SIG-M5 (cell line): ENCODE results near the gene SYNPO2.
"Not testable (repeated sequence)": the region's sequence is repeated elsewhere in the genome, so short reads cannot be mapped to it uniquely, and the experiment has no call there.

Source experiments
- DNase-seq: peaks from one replicate; lab custom pipeline; 2025; lab: John Stamatoyannopoulos, UW

SYNPO2 gene

DNA sequence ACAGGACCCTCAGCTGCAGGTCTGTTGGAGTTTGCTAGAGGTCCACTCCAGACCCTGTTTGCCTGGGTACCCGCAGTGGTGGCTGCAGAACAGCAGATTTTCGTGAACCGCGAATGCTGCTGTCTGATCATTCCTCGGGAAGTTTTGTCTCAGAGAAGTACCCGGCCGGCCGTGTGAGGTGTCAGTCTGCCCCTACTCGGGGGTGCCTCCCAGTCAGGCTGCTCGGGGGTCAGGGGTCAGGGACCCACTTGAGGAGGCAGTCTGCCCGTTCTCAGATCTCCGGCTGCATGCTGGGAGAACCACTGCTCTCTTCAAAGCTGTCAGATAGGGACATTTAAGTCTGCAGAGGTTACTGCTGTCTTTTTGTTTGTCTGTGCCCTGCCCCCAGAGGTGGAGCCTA, 178.5 kb downstream of the SYNPO2 start:
- DNase-seq, result not testable (repeated sequence)

DNA sequence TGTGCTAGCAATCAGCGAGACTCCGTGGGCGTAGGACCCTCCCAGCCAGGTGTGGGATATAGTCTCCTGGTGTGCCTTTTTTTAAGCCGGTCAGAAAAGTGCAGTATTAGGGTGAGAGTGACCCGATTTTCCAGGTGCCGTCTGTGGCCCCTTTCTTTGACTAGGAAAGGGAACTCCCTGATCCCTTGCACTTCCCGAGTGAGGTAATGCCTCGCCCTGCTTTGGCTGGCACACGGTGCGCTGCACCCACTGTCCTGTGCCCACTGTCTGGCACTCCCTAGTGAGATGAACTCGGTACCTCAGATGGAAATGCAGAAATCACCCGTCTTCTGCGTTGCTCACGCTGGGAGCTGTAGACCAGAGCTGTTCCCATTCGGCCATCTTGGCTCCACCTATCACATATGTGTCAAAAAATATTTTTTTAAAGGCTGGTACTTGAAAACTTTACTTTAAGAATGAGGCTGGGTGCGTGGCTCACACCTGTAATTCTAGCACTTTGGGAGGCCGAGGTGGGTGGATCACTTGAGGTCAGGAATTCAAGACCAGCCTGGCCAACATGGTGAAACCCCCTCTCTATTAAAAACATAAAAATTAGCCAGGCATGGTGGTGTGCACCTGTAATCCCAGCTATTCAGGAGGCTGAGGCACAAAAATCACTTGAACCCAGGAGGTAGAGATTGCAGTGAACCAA, 179.2 kb downstream of the SYNPO2 start:
- not testable (repeated sequence) for DNase-seq

DNA sequence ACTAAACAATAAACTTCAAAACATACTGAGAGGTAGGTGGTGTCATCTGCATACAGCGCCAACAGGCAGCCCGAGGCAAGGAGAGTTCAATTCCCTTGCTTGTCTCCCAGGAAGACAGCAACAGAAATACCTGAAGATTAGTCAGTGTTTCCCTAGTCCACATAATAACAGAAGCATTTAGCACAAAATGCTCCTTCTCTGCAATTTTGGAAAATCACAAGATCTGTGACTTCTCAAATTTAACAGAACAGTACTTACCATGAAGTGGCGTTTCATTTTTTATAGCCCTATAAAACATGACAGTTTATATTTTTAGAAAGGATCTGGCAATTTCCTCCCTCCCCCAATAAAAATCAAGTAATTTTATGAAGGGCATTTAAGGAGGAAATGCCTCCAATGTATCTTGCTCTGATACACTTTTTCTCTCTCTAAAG, 179.9 kb downstream of the SYNPO2 start:
- DNase-seq, result no peak

DNA sequence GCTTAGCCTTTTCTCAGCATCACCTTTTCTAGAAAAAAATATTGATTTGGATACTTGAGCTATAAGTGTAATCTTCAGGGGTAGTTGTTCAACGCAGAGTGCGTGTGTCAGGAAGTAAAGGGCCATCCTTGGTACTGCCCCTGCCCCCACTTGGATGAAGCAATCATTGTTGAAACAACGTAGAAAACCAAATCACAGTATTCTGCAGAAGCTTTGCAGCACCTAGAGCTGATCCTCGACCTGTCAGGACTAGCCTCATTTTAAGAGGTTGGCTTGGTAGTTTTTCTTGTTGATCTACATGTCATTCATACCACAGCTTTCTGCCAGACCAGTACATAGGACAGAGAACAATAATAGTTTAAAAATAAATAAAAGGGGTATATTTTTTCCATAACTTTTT, 181.6 kb downstream of the SYNPO2 start:
- DNase-seq, result no peak

DNA sequence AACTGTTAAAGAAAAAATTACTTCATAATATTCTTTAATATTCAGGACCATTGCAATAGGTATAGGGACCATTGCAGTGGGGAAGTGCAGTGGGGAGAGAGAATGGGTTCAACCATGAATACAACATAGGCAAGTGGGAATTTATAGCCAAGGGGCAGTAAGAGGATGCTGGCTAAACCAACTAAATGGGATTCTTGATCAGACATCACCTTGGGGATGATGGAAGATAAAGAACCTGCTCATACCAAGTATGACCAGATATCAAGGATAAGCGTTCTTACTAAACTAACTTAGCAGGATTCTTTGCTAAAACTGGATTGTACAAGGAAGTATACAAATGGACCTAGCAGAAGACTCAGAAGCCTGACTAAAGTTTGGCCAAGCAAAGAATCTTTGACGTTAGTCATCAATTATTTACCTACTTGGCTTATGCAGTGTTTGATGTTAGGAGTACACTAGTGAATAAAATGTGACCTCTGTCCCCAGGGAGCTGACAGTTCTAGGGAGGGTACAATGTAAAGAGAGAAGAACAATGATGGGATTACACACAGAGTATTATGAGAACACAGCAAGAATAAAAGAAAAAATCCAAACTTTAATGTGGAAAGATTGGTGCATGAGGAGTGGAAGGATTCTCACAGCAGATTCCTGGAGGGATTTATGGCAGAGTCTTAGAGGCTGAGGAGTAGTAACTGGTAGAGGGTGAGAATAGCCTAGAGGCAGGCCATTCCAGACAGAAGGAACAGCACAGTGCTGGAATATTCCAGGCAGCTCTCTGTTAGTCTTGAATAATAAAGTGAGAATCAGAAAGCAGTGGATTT, 192.3 kb downstream of the SYNPO2 start:
- DNase-seq, result no peak

DNA sequence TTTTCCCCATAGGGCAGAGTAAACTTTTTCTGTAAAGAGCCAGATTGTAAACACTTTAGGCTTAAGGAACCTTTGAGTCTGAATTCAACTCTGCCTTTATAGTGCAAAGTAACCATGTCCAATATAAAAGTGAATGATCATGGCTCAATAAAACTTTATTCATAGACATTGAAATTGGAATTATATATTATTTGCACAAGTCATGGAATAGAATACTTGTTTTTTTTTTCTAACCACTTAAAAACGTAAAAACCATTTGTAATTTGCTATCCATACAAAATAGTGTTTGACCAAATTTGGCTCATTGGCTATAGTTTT, 192.8 kb downstream of the SYNPO2 start:
- no peak for DNase-seq

DNA sequence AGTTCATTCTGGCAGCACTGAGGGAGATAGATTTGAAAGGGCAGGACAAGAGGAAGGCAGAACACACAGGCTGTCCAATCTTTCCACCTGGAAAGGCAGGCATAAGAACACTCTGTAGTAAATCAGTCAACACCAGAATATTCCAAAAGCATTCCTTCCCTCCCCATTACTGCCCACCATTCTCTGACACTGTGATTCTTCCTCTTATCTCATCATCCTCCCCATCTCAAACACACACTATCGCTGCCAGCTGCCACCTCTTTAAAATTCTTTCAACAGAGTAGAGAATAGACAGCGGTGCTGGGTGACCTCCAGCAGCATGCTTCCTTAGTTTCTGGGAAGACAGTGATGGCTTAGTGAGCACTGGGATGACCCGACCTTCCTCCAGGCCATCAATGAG, 193.3 kb downstream of the SYNPO2 start:
- DNase-seq, result no peak

DNA sequence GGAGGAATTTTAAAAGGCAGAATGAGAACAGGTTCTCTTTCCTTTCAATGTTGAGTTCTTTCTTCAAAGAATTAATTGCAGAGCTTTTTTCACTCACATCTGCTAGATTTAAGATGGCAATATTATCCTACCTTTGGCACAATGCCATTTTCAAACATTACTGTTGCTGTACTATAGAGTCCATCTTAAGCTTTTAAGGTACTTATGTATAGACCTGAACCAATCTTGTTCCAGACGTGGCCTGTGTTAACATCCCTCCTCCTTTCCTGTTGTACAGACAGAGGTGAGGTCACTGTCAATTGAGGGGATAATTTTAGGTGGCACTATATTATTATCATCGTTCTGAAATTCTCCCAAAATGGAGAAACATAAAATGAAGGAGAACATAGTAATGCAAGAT, 194.0 kb downstream of the SYNPO2 start:
- DNase-seq, result no peak

DNA sequence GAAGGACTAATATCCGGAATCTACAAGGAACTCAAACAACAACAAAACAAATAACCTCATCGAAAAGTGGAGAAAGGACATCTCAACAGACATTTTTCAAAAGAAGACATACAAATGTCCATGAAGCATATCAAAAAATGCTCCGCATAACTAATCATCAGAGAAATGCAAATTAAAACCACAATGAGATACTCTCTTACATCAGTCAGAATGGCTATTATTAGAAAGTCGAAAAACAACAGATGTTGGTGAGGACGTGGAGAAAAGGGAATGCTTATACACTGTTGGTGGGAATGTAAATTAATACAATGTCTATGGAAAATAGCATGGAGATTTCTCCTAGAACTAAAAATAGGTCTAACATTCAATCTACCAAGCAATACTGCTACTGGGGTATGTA, 195.9 kb downstream of the SYNPO2 start:
- DNase-seq, result no peak

DNA sequence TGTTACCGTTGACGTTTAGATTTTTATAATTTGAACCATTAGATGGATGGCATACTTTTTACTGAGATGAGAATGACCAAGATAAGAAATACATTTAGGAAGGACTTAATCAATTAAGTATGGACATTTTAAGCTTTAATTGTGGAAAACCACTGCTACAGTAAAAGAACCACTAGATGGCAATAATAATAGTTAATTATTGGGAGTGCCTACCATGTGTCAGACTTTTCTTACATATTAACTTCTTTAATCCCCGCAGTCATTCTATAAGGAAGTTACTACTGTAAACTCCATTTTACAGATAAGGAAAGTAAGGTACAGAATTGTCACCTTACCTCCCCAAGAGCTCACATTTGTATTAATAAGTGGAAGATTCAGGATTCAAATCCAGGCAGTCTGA, 198.5 kb downstream of the SYNPO2 start:
- DNase-seq, result no peak

DNA sequence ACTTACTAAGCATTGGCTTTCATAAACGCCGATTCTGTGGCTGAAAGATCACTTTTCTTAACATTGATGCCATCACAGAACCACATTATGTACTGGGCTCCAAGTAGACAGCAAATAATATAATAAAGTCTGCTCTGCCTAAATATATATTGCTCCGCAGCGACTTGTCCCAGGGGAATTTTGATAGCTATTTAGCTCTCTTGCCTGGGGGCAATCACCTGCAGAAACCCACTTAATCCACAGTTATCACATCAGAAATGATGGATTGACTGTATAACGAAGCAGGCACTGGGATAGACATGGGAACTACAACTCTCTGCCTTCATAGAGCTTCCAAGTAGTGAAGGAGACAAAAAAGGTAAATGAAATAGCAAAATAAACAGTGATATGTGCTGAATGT, 199.0 kb downstream of the SYNPO2 start:
- DNase-seq, result no peak

DNA sequence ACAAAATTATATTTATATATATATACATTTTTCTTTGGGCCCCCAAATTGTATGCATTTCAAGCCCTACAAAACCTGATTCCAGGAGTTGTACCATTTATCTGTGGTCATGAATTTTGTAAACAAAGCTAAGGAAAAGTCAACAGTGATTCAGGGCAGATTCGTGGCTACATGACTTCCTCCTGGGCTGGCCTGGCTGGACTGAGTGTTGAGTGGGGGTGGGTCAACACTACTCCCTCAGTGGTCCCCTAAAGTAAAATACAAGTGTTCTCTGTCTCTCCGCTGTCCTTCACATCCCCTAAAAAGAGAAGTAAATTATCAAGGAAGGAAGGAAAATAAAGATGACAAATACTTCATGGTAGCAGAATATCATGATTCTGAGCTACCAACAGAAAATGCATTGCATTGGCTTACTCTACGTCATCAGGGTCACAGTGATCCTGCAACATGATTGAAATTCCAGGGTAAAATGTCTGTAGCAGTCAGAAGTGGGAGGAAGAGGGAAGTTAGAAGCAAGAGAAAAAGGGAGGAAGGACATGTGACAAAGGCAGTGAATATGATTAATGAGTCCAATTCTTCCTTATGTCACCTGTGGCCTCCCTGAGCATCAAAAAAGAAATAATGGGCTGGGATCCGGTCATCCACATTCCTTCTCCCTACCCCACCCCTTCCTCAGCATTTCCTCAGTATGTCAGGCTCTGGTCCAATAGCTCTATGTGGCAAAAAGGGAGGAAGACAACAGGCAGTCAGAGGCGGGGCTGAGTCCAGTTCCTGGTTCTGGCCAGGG, 204.6 kb downstream of the SYNPO2 start:
- no peak for DNase-seq

DNA sequence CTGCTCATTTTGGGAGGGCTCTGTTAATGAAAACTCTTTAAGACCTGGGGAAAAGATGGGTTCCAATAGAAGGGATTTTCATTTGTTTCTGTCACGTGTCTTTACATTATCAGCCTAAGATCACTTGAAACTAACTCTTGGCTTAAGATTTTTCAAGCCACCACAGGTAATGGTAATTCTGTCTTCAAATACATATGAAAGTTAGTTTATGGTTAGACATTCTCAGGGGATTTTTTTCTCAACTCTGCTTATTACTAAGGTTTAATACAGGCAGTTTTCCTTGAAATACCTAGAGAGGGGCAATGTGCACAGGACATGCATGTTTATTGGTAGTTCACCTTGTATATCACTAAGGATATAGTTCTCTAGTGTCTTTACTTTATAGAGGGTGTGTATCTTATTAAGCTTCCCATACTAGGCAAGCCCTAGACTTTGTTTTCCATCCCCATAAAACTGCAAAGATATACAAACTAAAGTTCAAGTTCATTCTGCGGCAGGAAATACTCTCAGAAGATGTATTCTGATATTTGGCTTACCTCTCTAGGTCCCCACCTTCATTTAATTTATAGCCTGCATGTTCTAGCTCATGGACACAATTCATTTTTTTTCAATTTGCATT, 208.7 kb downstream of the SYNPO2 start:
- DNase-seq, result no peak

DNA sequence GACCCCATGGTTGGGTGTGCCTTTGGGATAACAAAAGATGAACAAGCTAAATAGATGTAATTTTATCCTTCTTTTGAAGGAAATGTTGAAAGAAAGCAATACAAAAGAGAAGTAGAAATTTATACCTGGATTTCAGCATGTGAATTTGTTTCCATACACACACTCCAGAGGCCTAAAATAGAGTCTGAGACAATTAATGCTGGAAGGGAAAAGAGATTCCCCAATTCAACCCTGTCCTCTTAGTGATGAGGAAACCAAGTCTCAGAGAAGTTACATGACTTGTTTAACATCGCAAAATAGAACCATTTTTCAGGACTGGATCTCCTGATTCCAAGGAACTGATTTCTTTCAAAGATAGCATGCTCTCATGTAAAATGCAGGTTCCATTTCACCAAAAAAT, 209.7 kb downstream of the SYNPO2 start:
- DNase-seq, result no peak

DNA sequence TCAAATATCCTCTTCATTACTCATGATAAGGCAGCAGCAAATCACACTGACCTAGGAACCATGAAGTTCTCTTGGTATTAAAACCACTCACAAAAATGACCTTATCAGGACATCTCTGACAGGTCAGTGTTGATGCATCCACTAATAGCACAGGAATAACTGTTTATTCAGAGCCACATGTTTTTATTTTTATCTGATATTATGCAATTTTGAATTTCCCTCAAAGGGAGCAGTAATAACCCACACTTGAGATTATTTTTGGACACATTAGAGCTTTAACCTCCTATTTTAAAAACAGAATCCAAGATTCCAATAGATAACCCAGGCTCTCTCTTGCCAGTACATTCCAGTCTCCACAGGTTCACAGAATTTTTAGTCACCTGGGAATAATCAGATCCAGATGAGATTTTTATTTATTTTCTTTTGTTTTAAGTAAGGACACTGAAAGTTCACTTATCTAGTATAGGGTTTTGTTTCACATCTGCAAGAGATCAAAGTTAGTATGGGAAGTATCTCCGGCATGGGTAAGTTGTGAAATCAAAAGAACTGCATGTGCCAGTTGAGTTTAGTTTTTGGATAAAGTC, 210.7 kb downstream of the SYNPO2 start:
- DNase-seq, result no peak

DNA sequence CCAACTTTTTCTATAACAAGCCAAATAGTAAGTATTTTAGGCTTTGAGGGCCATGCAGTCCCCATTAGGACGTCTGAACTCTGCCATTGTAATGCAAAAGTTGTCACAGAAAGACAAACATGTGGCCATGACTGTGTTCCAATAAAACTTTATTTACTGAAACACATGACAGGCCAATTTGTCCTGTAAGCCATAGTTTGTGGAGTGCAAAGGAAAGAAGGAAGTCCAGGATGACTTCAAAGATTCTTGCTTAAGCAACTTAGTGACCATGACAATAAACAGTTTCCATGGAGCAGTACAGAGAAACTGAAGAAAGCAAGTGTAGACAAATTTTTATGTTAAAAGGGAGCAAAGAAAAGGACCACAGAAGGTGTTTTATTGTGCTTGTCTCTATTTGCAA, 212.0 kb downstream of the SYNPO2 start:
- DNase-seq, result no peak

DNA sequence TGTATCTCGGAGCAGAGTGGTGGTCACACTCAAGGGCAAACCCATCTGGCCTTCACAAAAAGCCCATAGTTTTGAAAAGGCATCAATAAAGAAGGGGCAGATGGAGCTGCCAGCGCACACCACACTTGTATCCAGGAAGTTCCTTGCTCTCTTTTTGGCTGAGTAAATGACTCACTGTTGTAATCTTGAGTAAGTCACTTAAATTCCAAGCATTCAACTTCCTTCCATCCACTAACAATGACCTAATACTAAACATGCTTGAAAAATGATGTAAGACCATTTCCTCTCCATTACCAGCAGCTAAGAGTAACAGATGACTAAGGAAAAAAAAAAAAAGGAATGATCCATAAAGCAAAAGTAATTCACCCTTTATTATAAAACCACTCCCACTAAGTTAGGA, 214.6 kb downstream of the SYNPO2 start:
- DNase-seq, result peak; percentile 62

DNA sequence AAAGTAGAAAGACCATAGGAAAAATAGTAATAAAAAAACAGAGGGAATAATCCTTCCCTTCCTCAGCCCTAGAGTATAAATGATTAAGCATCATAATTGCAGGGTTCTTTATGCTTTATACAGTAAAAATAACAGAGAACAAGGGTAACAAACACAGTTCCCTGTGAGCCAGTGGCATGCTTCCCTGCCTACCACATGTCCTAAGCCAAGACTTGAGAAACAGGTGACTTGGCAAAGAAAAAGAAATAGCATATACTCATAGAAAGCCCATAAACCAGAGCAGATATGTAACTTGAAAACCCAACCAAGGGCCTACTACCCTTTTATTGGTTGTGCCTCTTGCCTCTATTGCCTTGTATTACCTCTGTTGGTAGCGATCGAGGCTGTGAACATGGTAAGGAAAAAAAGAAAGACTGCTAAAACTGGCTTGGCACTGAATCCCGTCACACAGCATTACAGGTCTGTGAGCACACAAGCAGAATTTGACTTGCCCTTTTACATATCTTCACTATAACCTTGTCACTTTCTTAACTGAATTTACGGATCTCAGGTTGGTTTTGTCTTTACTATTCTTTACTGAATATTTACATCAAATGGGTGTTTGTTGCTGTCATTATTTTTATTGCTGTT, 216.1 kb downstream of the SYNPO2 start:
- no peak for DNase-seq

DNA sequence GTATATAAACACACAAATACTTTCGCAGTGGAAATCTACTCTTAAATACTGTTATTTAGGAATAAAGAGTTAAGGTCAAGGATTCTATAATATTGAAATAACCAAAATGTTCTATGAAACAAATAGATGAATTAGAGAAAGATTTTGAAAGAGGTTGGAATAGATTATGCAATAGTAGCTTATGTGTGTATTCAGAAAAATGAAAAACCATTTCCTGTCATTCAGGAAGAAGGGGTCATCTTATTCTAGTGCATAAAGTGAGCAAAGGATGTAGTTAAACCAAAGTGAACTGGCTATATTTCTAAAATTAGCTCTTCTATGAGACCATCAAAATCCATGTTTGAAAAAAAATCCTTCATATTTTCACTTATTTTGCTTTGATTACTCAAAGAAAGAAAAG, 217.0 kb downstream of the SYNPO2 start:
- DNase-seq, result no peak

DNA sequence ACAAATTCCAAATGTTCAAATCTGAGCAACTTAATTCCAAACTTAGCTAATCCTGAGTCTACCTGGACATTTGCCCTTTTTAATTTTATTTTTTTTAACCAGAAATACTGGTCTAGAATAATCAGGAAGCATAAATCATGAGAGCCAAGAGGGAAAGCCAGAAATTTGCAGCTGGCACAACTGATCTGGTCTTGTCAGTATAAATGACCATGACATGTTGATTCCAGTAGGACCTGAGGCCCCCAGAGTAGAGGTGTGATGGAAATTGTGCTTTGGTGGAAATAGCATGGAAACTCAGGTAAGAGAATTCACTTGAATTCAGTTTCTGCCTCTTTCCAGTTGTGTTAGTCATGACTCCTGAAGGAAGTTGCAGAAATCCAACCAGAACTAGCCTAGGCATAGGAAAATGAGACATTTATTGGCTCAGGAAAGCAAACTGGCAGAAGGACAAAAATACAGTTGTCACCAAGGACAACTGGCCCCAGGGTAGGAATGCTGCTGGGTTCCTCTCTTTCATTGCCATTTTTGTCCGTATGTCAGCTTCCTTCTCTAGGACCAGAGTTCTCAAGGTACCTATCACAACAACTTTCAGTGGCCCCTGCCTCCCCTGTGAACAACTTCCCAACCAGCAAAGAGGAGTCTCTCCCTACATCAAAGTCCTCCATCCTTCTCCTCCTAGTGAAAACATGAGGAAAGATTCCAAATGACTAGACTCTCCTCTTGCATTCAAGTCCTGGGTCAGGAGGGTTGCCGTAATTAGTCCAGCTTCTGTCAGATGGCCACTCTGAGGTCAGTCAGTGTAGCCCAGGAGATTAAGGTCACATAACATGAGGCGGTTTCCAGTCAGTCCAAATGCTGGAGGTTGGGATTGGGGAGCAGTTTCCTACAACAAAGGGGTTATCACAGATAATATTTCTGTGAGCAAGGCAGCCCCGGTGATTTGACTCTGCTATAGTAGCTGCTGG, 217.7 kb downstream of the SYNPO2 start:
- DNase-seq, result no peak

DNA sequence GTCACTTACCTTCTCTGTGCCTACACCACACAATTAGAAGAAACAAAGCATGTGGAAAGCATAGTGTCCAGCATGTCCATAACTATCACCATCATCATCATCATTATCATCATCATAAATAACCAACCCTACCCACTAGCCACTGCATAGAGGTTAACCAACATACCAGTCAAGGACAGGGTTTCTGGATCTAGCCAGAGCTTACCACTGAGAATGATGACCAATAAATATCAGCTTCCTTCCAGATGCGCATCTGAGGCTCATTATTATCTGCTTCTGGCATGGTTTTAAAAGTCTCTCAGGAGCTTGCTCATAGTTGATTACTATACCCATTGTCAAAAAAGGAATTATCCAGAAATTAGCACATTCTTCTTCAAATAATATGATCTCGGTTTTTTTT, 221.5 kb downstream of the SYNPO2 start:
- DNase-seq, result no peak
